Panc1 (cell line): ENCODE results near the gene HMGXB4.

Experiments used
- CTCF ChIP-seq: fragments of 450-650 bp; IDR thresholded peaks from 2 replicates; pipeline ENCODE4 v1.5.1; 2017; ENCODE audit warnings: mild to moderate bottlenecking
- POLR2AphosphoS5 ChIP-seq: IDR thresholded peaks from 2 replicates; pipeline ENCODE4 v1.6.1; 2012; ENCODE audit warnings: mild to moderate bottlenecking, low read depth, low read length, moderate library complexity
- REST ChIP-seq, 2 experiments: IDR thresholded peaks; 2 replicates each; pipeline ENCODE4 v1.6.1; 2011 to 2012; ENCODE audit warnings: low read depth in 2 of 2, control low read depth in 1 of 2, low read length in 1 of 2, mild to moderate bottlenecking in 1 of 2, moderate library complexity in 1 of 2; ENCODE audit not compliant: insufficient read depth in 1 of 2
- SIN3A ChIP-seq: IDR thresholded peaks from 2 replicates; pipeline ENCODE4 v1.6.1; 2012; ENCODE audit warnings: low read depth, mild to moderate bottlenecking, low read length, moderate library complexity, borderline replicate concordance; ENCODE audit not compliant: insufficient read depth
- TCF7L2 ChIP-seq: IDR thresholded peaks from 2 replicates; pipeline ENCODE4 v1.6.1; 2011; ENCODE audit warnings: mild to moderate bottlenecking, low read depth, low read length, inconsistent platforms

DNA sequence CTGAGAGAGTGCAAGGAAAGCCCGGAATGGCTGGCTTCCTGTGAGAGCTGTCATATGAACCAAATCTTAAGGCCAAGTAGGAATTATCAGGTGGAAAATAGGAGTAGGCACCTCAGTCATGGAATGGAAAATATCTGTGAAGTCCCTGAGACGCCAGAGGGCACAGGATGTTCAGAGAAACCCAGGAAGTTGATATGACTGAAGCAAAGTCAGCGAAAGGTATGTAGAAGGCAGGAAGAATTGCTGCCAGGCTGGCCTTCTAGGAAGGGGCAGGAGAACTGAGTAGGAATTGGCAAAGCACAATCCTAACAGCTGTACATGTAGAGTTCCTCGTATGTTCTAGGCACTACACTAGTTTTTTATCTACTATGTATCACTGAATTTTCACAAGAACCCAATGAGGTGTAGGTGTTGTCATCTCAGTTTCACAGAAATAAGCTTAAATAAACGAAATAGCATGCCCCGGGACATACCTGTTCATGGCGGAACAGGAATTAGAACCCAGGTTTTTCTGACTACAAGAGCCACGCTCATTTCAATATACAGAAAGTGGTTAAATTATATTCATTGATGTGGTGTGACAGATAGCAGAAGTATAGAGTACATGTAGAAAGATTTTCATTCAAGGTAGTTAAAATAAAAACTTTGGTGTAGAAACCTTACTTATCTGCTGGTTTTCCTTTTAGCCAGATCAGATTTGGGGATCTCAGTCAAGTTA, 17.0 kb downstream of the HMGXB4 start:
- no peak for TF ChIP-seq CTCF
- no peak for TF ChIP-seq REST (IDR thresholded peaks at IDR 0.05; ENCODE audit: insufficient read depth in 1 of 2, low read depth in 2 of 2, low read length in 1 of 2)
- no peak for TF ChIP-seq POLR2AphosphoS5
- no peak for TF ChIP-seq SIN3A
- TF ChIP-seq TCF7L2 = no peak
